HCT116 (cell line): ENCODE results near the gene FAM219A. TPM values are rescaled to one million over a fixed set of nuclear protein-coding genes. Genes with fewer than 3 reads are reported as not detected.

Experiments
- ATAC-seq: fragments of 200-7000 bp; cut with Tn5 transposase; 2 replicates; pipeline ENCODE4 v1.9.1; 2020; ENCODE audit warnings: mild to moderate bottlenecking, moderate library complexity
- BruUV-seq: library from RNA; stranded (reverse); fragments of 400-500 nt; replicated peaks from 2 replicates; lab custom pipeline; 2021; lab: Mats Ljungman, UMichigan
- CTCF ChIA-PET: fragments of 300-600 bp; sonication (Branson Sonifier 250); formaldehyde crosslinking; loops from one replicate; lab custom pipeline; 2021; ENCODE audit warnings: antibody characterized with exemption; lab: Charles Lee
- POLR2A ChIA-PET: fragments of 300-600, 350-600 bp; sonication (Branson Sonifier 250); formaldehyde crosslinking; loops from one replicate; lab custom pipeline; 2021; ENCODE audit warnings: antibody characterized with exemption; lab: Charles Lee
- RAD21 ChIA-PET, 2 experiments: fragments of 300-600 bp; sonication (Branson Sonifier 250); formaldehyde crosslinking; loops; one replicate each; lab custom pipeline; 2023; ENCODE audit warnings: low total read pairs in 2 of 2; ENCODE audit not compliant: uncharacterized antibody in 2 of 2, unreplicated experiment in 2 of 2, low non-redundant PET in 1 of 2; lab: Charles Lee
- DNase-seq: peaks from one replicate; pipeline ENCODE4 v3.0.0-alpha.2; 2010; ENCODE audit warnings: low read depth, low spot score
- H2AFZ ChIP-seq: fragments of 200-600 bp; shearing (Covaris generic), sonication (generic); 2 replicates; pipeline ENCODE4 v1.6.1; 2017; ENCODE audit warnings: low read depth, mixed run types, mixed read lengths, antibody characterized with exemption, low read length; ENCODE audit not compliant: poor library complexity, severe bottlenecking
- H3K27ac ChIP-seq: 2 replicates; pipeline ENCODE4 v1.5.1; 2012; ENCODE audit warnings: low read depth, low read length
- H3K27me3 ChIP-seq: fragments of 200-600 bp; sonication (generic); 2 replicates; pipeline ENCODE4 v1.6.1; 2016; ENCODE audit warnings: mixed run types, low read length, mixed read lengths; ENCODE audit not compliant: insufficient read depth
- H3K36me3 ChIP-seq, 2 experiments: fragments of 200-500 bp in 1 of 2; fragments of 200-600 bp in 1 of 2; sonication (Bioruptor generic) in 1 of 2; sonication (generic) in 1 of 2; 2 replicates each; pipeline versions ENCODE4 v1.5.1 to v1.6.1; 2014 to 2016; ENCODE audit warnings: low read length in 2 of 2, inconsistent platforms in 1 of 2, mixed read lengths in 1 of 2, mixed run types in 1 of 2; ENCODE audit not compliant: insufficient read depth in 2 of 2, control insufficient read depth in 1 of 2
- H3K4me1 ChIP-seq, 2 experiments: fragments of 200-600 bp in 1 of 2; sonication (generic) in 1 of 2; 2 replicates each; pipeline versions ENCODE4 v1.5.1 to v1.6.1; 2012 to 2017; ENCODE audit warnings: low read length in 2 of 2, inconsistent platforms in 1 of 2, mild to moderate bottlenecking in 1 of 2, mixed read lengths in 1 of 2, mixed run types in 1 of 2, moderate library complexity in 1 of 2; ENCODE audit not compliant: insufficient read depth in 2 of 2, control insufficient read depth in 1 of 2
- H3K4me2 ChIP-seq: fragments of 200-600 bp; sonication (generic); 2 replicates; pipeline ENCODE4 v1.6.1; 2017; ENCODE audit warnings: mixed run types, low read length, mixed read lengths
- H3K4me3 ChIP-seq, 2 experiments: fragments of 200-600 bp in 1 of 2; sonication (generic) in 1 of 2; replicated peaks in 1 of 2; 2 replicates each; pipeline ENCODE4 v1.5.1; 2011 to 2016; ENCODE audit warnings: low read length in 2 of 2, control low read depth in 1 of 2, low read depth in 1 of 2, mild to moderate bottlenecking in 1 of 2, mixed read lengths in 1 of 2, mixed run types in 1 of 2
- H3K79me2 ChIP-seq: fragments of 200-600 bp; sonication (generic); 2 replicates; pipeline ENCODE4 v1.6.1; 2017; ENCODE audit warnings: mild to moderate bottlenecking, mixed run types, low read length, moderate library complexity, mixed read lengths; ENCODE audit not compliant: insufficient read depth
- H3K9ac ChIP-seq: fragments of 200-600 bp; sonication (generic); 2 replicates; pipeline ENCODE4 v1.6.1; 2016; ENCODE audit warnings: low read length, mixed read lengths
- H3K9me2 ChIP-seq: fragments of 200-600 bp; sonication (generic), shearing (Covaris generic); 2 replicates; pipeline ENCODE4 v1.6.1; 2017; ENCODE audit warnings: mixed run types, mild to moderate bottlenecking, moderate library complexity; ENCODE audit not compliant: insufficient read depth
- H3K9me3 ChIP-seq, 2 experiments: fragments of 200-500 bp in 1 of 2; fragments of 200-600 bp in 1 of 2; sonication (Bioruptor generic) in 1 of 2; sonication (generic) in 1 of 2; 2 replicates each; pipeline ENCODE4 v1.6.1; 2014 to 2017; ENCODE audit warnings: low read length in 2 of 2, mixed read lengths in 2 of 2, inconsistent platforms in 1 of 2, low read depth in 1 of 2, mild to moderate bottlenecking in 1 of 2, mixed run types in 1 of 2, moderate library complexity in 1 of 2; ENCODE audit not compliant: control insufficient read depth in 1 of 2, insufficient read depth in 1 of 2
- H4K20me1 ChIP-seq: fragments of 200-600 bp; sonication (generic), shearing (Covaris generic); 2 replicates; pipeline ENCODE4 v1.6.1; 2017; ENCODE audit warnings: mixed run types, mild to moderate bottlenecking, moderate library complexity; ENCODE audit not compliant: insufficient read depth
- ATF3 ChIP-seq: IDR thresholded peaks from 2 replicates; pipeline ENCODE4 v1.6.1; 2012
- CBX3 ChIP-seq: IDR thresholded peaks from 2 replicates; pipeline ENCODE4 v1.6.1; 2012; ENCODE audit warnings: low read depth
- CEBPB ChIP-seq: IDR thresholded peaks from 2 replicates; pipeline ENCODE4 v1.6.1; 2012; ENCODE audit warnings: low read depth
- CTCF ChIP-seq, 3 experiments: fragments of 200-600 bp in 1 of 3; sonication (generic) in 1 of 3; IDR thresholded peaks in 2 of 3; conservative IDR thresholded peaks in 1 of 3; 2 replicates each; pipeline ENCODE4 v1.5.1; 2012 to 2017; ENCODE audit warnings: low read depth in 2 of 3, low read length in 2 of 3, antibody characterized with exemption in 1 of 3, borderline replicate concordance in 1 of 3, control low read depth in 1 of 3, mild to moderate bottlenecking in 1 of 3, mixed read lengths in 1 of 3, mixed run types in 1 of 3, moderate library complexity in 1 of 3; ENCODE audit not compliant: insufficient read depth in 1 of 3
- EGR1 ChIP-seq: IDR thresholded peaks from 2 replicates; pipeline ENCODE4 v1.6.1; 2012; ENCODE audit warnings: low read depth
- ELF1 ChIP-seq: IDR thresholded peaks from 2 replicates; pipeline ENCODE4 v1.6.1; 2012; ENCODE audit warnings: low read depth, borderline replicate concordance
- EZH2phosphoT487 ChIP-seq: fragments of 200-600 bp; IDR thresholded peaks from 2 replicates; pipeline ENCODE4 v1.6.1; 2018; ENCODE audit warnings: antibody characterized with exemption, borderline replicate concordance
- FOSL1 ChIP-seq: IDR thresholded peaks from 2 replicates; pipeline ENCODE4 v1.6.1; 2012; ENCODE audit warnings: low read depth
- JUND ChIP-seq: IDR thresholded peaks from 2 replicates; pipeline ENCODE4 v1.6.1; 2012
- MAX ChIP-seq: IDR thresholded peaks from 2 replicates; pipeline ENCODE4 v1.6.1; 2012
- POLR2A ChIP-seq: IDR thresholded peaks from 2 replicates; pipeline ENCODE4 v1.7.0; 2011; ENCODE audit warnings: borderline replicate concordance; ENCODE audit not compliant: insufficient read depth, insufficient read length; ENCODE audit errors: extremely low read depth
- RAD21 ChIP-seq: IDR thresholded peaks from 2 replicates; pipeline ENCODE4 v1.6.1; 2012; ENCODE audit warnings: low read depth, mild to moderate bottlenecking
- SIN3A ChIP-seq: IDR thresholded peaks from 2 replicates; pipeline ENCODE4 v1.6.1; 2012; ENCODE audit warnings: low read depth
- TCF7L2 ChIP-seq: IDR thresholded peaks from 2 replicates; pipeline ENCODE4 v1.7.0; 2011; ENCODE audit warnings: borderline replicate concordance, inconsistent platforms; ENCODE audit not compliant: insufficient read depth, insufficient read length; ENCODE audit errors: extremely low read depth
- ZBTB33 ChIP-seq: IDR thresholded peaks from 2 replicates; pipeline ENCODE4 v1.6.1; 2011; ENCODE audit warnings: mild to moderate bottlenecking, low read length, moderate library complexity; ENCODE audit not compliant: insufficient replicate concordance; ENCODE audit errors: extremely low read depth
- ZFX ChIP-seq: fragments of 450-650 bp; IDR thresholded peaks from 2 replicates; pipeline ENCODE4 v1.6.1; 2017
- ZNF274 ChIP-seq: fragments of 200-500 bp; sonication (Bioruptor generic); IDR thresholded peaks from 2 replicates; pipeline ENCODE4 v1.6.1; 2014; ENCODE audit warnings: mild to moderate bottlenecking, low read depth, low read length, inconsistent platforms
- intact Hi-C: fragments of 100-400 bp; cut with micrococcal nuclease; formaldehyde crosslinking; loops from 2 replicates; pipeline ENCODE4 v1.10.0; 2022
- total RNA-seq: library from RNA; stranded (reverse); gene quantifications from one replicate; pipeline ENCODE4 v1.2.1, GENCODE V29; 2021; ENCODE audit not compliant: unreplicated experiment

The FAM219A gene
- total RNA-seq, 1 experiment from 2014 or later: 13.4 TPM

GRCh38 chr9:34502891-34503290 lies 44.5 kb upstream of the FAM219A start:
- TF ChIP-seq ZBTB33 (no peak), ATF3 (no peak), CBX3 (no peak), TCF7L2 (no peak), RAD21 (no peak), FOSL1 (no peak), EGR1 (no peak), SIN3A (no peak), CEBPB (no peak), JUND (no peak), CTCF (IDR thresholded peaks at IDR 0.05 in 2 of 3, conservative IDR thresholded peaks at IDR 0.05 in 1 of 3; ENCODE audit: borderline replicate concordance in 1 of 3, insufficient read depth in 1 of 3, low read depth in 2 of 3, low read length in 2 of 3) (no peak), ELF1 (no peak), ZFX (no peak), EZH2phosphoT487 (no peak), ZNF274 (no peak), MAX (no peak), POLR2A (no peak)
- TF ChIP-seq, all 23 proteins: peak for 0
- Histone ChIP-seq H3K4me3 (no peak overlapping the region), H3K27me3 (no peaks in the 10 kb centered on the region), H3K27ac (no peak overlapping the region), H3K4me1 (peaks cover 4 to 7% of the 10 kb centered on the region in 2 experiments; a peak in 2 of 4 replicates), H3K36me3 (no peaks in the 10 kb centered on the region), H2AFZ (no peak overlapping the region), H3K4me2 (no peak overlapping the region), H4K20me1 (no peaks in the 10 kb centered on the region), H3K79me2 (no peaks in the 10 kb centered on the region), H3K9me3 (no peaks in the 10 kb centered on the region), H3K9me2 (no peaks in the 10 kb centered on the region), H3K9ac (no peak overlapping the region)
- no peak for ATAC-seq
- ChIA-PET POLR2A (no interaction called here), RAD21 (no interaction called here), CTCF (interaction anchor here (0.8 to 4.3 kb wide), 2 partner anchors 64 to 99 kb away, joined by 3 to 17 read pairs; no protein-coding TSS in a partner anchor)
- intact Hi-C loops: loop anchor here (5.0 kb wide), 2 partner anchors 46 to 89 kb away; partner anchors contain the start of genes DNAI1 and FAM219A
- no TSS peak for BruUV-seq
- DNase-seq: no peak
